Prostate gland (tissue), 2 donors: ENCODE data around the gene CEP85.

Source experiments
- CTCF ChIP-seq, 4 experiments: fragments of 200-600 bp in 2 of 4; fragments of 450-650 bp in 2 of 4; sonication (generic) in 2 of 4; IDR thresholded peaks; 1 replicate in 3 of 4; 2 replicates in 1 of 4; pipeline ENCODE4 v1.5.1; 2016 to 2019; ENCODE audit warnings: antibody characterized with exemption in 4 of 4, mild to moderate bottlenecking in 2 of 4, moderate library complexity in 2 of 4
- POLR2A ChIP-seq: fragments of 450-650 bp; IDR thresholded peaks from one replicate; pipeline ENCODE4 v1.6.1; 2016; ENCODE audit warnings: antibody characterized with exemption, mild to moderate bottlenecking

GRCh38 chr1:26305667-26306289 lies 71.8 kb downstream of the CEP85 start:
- TF ChIP-seq CTCF (IDR thresholded peaks at IDR 0.05) (no peak), POLR2A (no peak)
